Gastroesophageal sphincter (tissue), 4 donors: Measurements from ENCODE around the gene NEK9. TPM values are rescaled to one million over a fixed set of nuclear protein-coding genes. Genes with fewer than 3 reads are reported as not detected.

Experiments
- ATAC-seq: fragments of 150-250 bp; one replicate; pipeline ENCODE4 v1.9.1; 2016; ENCODE audit warnings: mild to moderate bottlenecking, moderate library complexity
- H3K27ac ChIP-seq, 4 donors: fragments of 200-600 bp; sonication (generic) in 3 of 4; 1 replicate in 3 of 4; 2 replicates in 1 of 4; pipeline ENCODE4 v1.5.1; 2016 to 2019
- H3K27me3 ChIP-seq: fragments of 200-600 bp; sonication (generic); one replicate; pipeline ENCODE4 v1.5.1; 2019
- H3K36me3 ChIP-seq, 2 donors: fragments of 200-600 bp; sonication (generic); one replicate each; pipeline ENCODE4 v1.5.1; 2019; ENCODE audit warnings: control low read depth in 1 of 2
- H3K4me1 ChIP-seq, 3 donors: fragments of 200-600 bp; sonication (generic); 1 replicate in 2 of 3; 2 replicates in 1 of 3; pipeline ENCODE4 v1.5.1; 2016 to 2019; ENCODE audit warnings: control low read depth in 2 of 3
- H3K4me3 ChIP-seq, 2 donors: fragments of 200-600 bp; sonication (generic); one replicate each; pipeline ENCODE4 v1.5.1; 2019; ENCODE audit warnings: mild to moderate bottlenecking in 1 of 2, moderate library complexity in 1 of 2
- H3K9me3 ChIP-seq, 3 donors: fragments of 200-600 bp; sonication (generic); one replicate each; pipeline ENCODE4 v1.5.1; 2017 to 2019; ENCODE audit warnings: control low read depth in 2 of 3
- EP300 ChIP-seq: sonication (generic); formaldehyde crosslinking; IDR thresholded peaks from one replicate; pipeline ENCODE4 v1.6.1; 2017; ENCODE audit warnings: antibody characterized with exemption, mild to moderate bottlenecking
- POLR2A ChIP-seq, 2 donors: fragments of 450-650 bp; IDR thresholded peaks; one replicate each; pipeline ENCODE4 v1.6.1; 2017; ENCODE audit warnings: antibody characterized with exemption in 2 of 2, mild to moderate bottlenecking in 2 of 2, moderate library complexity in 1 of 2
- POLR2AphosphoS5 ChIP-seq: sonication (generic); formaldehyde crosslinking; IDR thresholded peaks from one replicate; pipeline ENCODE4 v1.6.1; 2017; ENCODE audit warnings: antibody characterized with exemption
- WGBS, 2 donors: methylation state at CpG; one replicate each; pipeline ENCODE4 v1.1.5; 2018; ENCODE audit warnings: low coverage in 1 of 2; 5-methylcytosine and 5-hydroxymethylcytosine counted together
- total RNA-seq, 4 donors: library from RNA; depleted of rRNA; stranded (reverse); fragments of >200 nt; gene quantifications; one replicate each; pipeline ENCODE4 v1.1.0, GENCODE V29; 2016
- TF ChIP-seq, protein P1 (sequence below), 4 experiments: fragments of 200-600 bp in 2 of 4; fragments of 450-650 bp in 2 of 4; sonication (generic) in 1 of 4; IDR thresholded peaks; one replicate each; pipeline ENCODE4 v1.5.1; 2017 to 2019; ENCODE audit warnings: antibody characterized with exemption in 4 of 4, mild to moderate bottlenecking in 2 of 4, moderate library complexity in 2 of 4

The NEK9 gene
- total RNA-seq, 4 donors from 2014 or later = 34.2 to 95.4 (median 85.9) TPM

DNA sequence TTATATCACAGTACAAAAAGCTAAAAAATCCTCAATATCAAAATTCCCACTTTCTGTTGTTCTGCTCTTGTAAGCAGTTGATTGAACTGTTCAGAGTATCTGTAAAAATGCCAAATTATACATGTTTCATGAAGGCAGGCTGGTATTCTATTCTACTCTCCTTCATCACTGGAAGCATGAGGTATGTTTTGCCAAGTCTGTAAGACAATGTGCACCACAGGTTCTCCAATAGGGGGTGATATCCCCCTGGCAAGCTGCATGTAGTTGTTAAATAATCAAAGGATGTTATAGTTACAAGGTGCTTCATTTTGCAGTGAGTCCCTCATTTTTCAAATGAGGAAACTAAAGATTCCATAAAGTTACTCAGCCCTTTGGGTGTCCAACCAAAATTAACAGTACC is 15.1 kb upstream of the NEK9 start:
- no peaks in the 10 kb centered on the region for H3K27me3 ChIP-seq
- peaks cover 0 to 10% of the 10 kb centered on the region in 2 donors for H3K36me3 ChIP-seq
- H3K27ac ChIP-seq = peak overlapping the region in 2 of 4 donors; percentile 55 to 82
- H3K4me1 ChIP-seq = peaks cover 5 to 68% (median 5%) of the 10 kb centered on the region in 3 donors
- ATAC-seq = no peak
- H3K4me3 ChIP-seq = no peak overlapping the region
- H3K9me3 ChIP-seq = no peaks in the 10 kb centered on the region
- TF ChIP-seq, protein P1, sequence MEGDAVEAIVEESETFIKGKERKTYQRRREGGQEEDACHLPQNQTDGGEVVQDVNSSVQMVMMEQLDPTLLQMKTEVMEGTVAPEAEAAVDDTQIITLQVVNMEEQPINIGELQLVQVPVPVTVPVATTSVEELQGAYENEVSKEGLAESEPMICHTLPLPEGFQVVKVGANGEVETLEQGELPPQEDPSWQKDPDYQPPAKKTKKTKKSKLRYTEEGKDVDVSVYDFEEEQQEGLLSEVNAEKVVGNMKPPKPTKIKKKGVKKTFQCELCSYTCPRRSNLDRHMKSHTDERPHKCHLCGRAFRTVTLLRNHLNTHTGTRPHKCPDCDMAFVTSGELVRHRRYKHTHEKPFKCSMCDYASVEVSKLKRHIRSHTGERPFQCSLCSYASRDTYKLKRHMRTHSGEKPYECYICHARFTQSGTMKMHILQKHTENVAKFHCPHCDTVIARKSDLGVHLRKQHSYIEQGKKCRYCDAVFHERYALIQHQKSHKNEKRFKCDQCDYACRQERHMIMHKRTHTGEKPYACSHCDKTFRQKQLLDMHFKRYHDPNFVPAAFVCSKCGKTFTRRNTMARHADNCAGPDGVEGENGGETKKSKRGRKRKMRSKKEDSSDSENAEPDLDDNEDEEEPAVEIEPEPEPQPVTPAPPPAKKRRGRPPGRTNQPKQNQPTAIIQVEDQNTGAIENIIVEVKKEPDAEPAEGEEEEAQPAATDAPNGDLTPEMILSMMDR (IDR thresholded peaks at IDR 0.05) = peak; percentile 13 to 46 (median 20)
- TF ChIP-seq POLR2AphosphoS5 = no peak

DNA sequence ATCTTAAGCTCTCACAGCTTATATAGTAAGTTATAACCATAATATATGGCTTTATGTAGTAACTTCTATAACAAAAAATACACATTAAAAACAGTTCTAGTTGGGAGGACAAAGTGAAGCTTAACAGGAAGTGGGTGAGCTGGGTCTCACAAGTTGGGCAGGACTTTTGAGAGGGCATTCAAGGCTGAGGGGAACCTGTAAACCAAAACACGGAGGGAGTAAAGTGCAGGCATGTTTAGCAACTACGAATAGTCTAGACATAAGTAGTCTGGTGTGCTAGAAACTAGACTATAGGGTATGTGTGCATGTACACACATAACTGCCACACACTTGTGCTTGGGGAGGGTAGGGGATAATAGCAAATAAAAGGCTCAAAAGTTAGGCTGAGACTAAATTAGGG is 14.2 kb upstream of the NEK9 start:
- peaks cover 0 to 9% of the 10 kb centered on the region in 2 donors for H3K36me3 ChIP-seq
- ATAC-seq = no peak
- H3K27me3 ChIP-seq = no peaks in the 10 kb centered on the region
- no peak overlapping the region for H3K4me3 ChIP-seq
- peaks cover 5 to 59% (median 5%) of the 10 kb centered on the region in 3 donors for H3K4me1 ChIP-seq
- no peaks in the 10 kb centered on the region for H3K9me3 ChIP-seq
- WGBS, 2 donors = 65 to 78% methylated on average over 1 to 2 of the region's 2 CpGs
- TF ChIP-seq EP300 (no peak), POLR2A (IDR thresholded peaks at IDR 0.05) (no peak), POLR2AphosphoS5 (no peak)
- TF ChIP-seq, protein P1 (IDR thresholded peaks at IDR 0.05) = no peak
- H3K27ac ChIP-seq = no peak overlapping the region

DNA sequence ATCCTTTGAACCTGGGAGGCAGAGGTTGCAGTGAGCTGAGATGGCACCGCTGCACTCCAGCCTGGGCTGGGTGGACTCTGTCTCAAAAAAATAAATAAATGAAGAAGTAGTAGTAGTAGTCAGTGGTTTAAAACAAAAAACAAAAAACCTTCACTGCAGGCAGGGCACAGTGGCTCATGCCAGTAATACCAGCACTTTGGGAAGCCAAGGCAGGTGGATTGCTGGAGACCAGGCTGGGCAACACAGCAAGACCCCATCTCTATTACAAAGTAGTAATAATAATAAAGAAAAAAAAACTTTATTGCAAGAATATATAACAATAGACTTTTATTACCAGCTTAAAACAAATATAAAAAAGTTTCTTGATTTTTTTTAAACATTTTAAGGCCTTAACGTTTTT is 13.8 kb upstream of the NEK9 start:
- no peaks in the 10 kb centered on the region for H3K27me3 ChIP-seq
- peaks cover 5 to 55% (median 5%) of the 10 kb centered on the region in 3 donors for H3K4me1 ChIP-seq
- TF ChIP-seq, protein P1 (IDR thresholded peaks at IDR 0.05) = no peak
- TF ChIP-seq POLR2AphosphoS5 = no peak
- TF ChIP-seq POLR2A (IDR thresholded peaks at IDR 0.05) = no peak
- no peak for TF ChIP-seq EP300
- H3K9me3 ChIP-seq = no peaks in the 10 kb centered on the region
- peaks cover 0 to 13% of the 10 kb centered on the region in 2 donors for H3K36me3 ChIP-seq
- ATAC-seq = no peak
- H3K27ac ChIP-seq = no peak overlapping the region
- 72 to 89% methylated on average over 2 of the region's 2 CpGs for WGBS, 2 donors
- no peak overlapping the region for H3K4me3 ChIP-seq

DNA sequence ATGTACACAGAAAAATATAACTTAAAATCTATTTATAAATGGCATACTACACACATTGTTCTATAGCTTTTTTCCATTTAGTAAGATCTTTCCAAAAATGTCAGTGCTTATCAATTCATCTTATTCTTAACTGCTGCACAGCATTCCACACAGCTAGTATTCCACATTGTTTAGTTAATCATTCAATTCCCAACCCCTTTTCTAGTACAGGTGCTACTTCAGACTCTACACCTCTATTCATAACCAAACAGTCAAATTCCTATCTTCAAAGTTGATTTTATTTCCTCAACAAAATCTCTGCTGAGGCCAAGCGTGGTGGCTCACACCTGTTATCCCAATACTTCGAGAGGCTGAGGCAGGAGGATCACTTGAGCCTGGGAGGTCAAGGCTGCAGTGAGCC is 12.3 kb upstream of the NEK9 start:
- ATAC-seq = no peak
- Histone ChIP-seq H3K27me3 (no peaks in the 10 kb centered on the region), H3K4me3 (no peak overlapping the region), H3K36me3 (peaks cover 0 to 19% of the 10 kb centered on the region in 2 donors), H3K27ac (peak overlapping the region in 1 of 4 donors; percentile 50), H3K9me3 (no peaks in the 10 kb centered on the region), H3K4me1 (peaks cover 5 to 41% (median 5%) of the 10 kb centered on the region in 3 donors)
- TF ChIP-seq EP300 (no peak), POLR2A (IDR thresholded peaks at IDR 0.05) (no peak), POLR2AphosphoS5 (no peak)
- TF ChIP-seq, protein P1 (IDR thresholded peaks at IDR 0.05) = no peak
- WGBS, 2 donors = 79 to 94% methylated on average over 2 of the region's 2 CpGs

DNA sequence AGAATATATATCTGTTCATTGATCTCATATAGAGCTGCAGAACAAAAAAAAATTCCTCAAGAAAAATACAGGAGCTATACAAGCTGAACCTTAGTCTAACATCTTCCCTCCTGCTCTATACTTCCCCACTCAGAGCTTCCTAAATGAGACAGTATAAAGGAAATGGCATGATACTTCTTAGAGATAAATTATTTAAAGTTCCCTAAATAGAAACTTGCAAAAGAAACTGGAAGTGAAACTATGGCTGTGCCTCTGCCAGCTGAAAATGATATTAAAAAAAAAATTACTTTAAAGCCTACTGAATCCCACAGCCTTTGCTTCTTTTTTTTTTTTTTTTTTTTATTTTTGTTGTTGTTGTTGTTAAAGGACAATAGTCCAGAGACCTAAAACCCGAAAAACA is 11.6 kb upstream of the NEK9 start:
- ATAC-seq = no peak
- peaks cover 5 to 37% (median 5%) of the 10 kb centered on the region in 3 donors for H3K4me1 ChIP-seq
- no peak for TF ChIP-seq POLR2AphosphoS5
- TF ChIP-seq, protein P1 (IDR thresholded peaks at IDR 0.05) = no peak
- TF ChIP-seq EP300 = no peak
- no peak for TF ChIP-seq POLR2A (IDR thresholded peaks at IDR 0.05)

More for the DNA sequence above, 11.6 kb upstream of the NEK9 start:
- Histone ChIP-seq H3K9me3 (no peaks in the 10 kb centered on the region), H3K27me3 (no peaks in the 10 kb centered on the region), H3K4me3 (no peak overlapping the region), H3K27ac (peak overlapping the region in 1 of 4 donors; percentile 50), H3K36me3 (peaks cover 0 to 26% of the 10 kb centered on the region in 2 donors)
- WGBS, 2 donors = 40 to 43% methylated on average over 1 of the region's 1 CpG
